Spleen (tissue), 7 donors: ENCODE results near the gene SPHK1.

ENCODE experiments used
- POLR2A ChIP-seq, 3 donors: fragments of 450-650 bp; IDR thresholded peaks; one replicate each; pipeline ENCODE4 v1.5.1; 2017; ENCODE audit warnings: antibody characterized with exemption in 3 of 3, mild to moderate bottlenecking in 1 of 3
- POLR2AphosphoS5 ChIP-seq, 3 donors: sonication (generic); formaldehyde crosslinking; IDR thresholded peaks; one replicate each; pipeline ENCODE4 v1.5.1; 2017; ENCODE audit warnings: antibody characterized with exemption in 3 of 3
- TF ChIP-seq, protein P1 (sequence below), 11 experiments: fragments of 200-600 bp in 7 of 11; fragments of 450-650 bp in 4 of 11; sonication (generic) in 4 of 11; IDR thresholded peaks in 8 of 11; conservative IDR thresholded peaks in 3 of 11; 1 replicate in 7 of 11; 2 replicates in 4 of 11; pipeline versions ENCODE4 v1.4.0 to v1.8.0; 2016 to 2021; ENCODE audit warnings: antibody characterized with exemption in 11 of 11, inconsistent platforms in 4 of 11, mild to moderate bottlenecking in 1 of 11
- donor health status: DM: no; HTN: no; CAD: no; lungs with moderate emphysema.
- donor health status: DM: no; HTN: no; CAD: no.
- donor health status: DM: no; HTN: no; CAD: no.

DNA sequence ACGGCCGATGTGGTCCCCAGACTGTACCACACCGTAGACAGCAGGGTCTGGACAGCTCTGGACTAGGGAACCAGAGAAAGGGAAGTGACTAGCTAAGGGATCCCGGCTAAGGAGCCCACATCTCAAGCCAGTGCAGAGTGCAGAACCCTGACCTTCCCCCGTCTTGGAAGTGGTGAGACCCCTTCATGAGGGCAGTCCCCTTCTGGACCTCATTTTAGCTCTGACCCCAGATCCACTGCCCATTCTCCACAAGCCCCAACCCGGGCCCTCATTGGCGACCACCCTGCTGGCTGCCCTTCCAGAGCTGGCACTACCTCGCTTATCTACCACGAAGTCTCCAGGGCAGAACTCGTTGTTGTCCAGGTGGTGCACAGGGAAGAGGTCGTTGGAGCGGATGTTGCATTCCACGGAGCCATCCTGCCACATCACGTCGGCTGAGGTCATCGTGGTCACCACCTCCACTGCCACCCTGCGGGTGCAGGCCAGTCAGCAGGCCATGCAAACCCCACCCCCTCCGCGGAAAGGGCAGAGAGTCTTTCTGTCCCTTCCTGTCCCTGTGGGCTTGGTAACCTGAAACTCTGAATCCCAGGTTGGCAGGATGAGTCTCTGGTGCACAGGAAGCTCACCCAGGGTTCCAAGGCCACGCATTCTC lies 14.2 kb downstream of the SPHK1 start:
- TF ChIP-seq, protein P1, sequence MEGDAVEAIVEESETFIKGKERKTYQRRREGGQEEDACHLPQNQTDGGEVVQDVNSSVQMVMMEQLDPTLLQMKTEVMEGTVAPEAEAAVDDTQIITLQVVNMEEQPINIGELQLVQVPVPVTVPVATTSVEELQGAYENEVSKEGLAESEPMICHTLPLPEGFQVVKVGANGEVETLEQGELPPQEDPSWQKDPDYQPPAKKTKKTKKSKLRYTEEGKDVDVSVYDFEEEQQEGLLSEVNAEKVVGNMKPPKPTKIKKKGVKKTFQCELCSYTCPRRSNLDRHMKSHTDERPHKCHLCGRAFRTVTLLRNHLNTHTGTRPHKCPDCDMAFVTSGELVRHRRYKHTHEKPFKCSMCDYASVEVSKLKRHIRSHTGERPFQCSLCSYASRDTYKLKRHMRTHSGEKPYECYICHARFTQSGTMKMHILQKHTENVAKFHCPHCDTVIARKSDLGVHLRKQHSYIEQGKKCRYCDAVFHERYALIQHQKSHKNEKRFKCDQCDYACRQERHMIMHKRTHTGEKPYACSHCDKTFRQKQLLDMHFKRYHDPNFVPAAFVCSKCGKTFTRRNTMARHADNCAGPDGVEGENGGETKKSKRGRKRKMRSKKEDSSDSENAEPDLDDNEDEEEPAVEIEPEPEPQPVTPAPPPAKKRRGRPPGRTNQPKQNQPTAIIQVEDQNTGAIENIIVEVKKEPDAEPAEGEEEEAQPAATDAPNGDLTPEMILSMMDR (IDR thresholded peaks at IDR 0.05 in 8 of 11, conservative IDR thresholded peaks at IDR 0.05 in 3 of 11): no peak
- TF ChIP-seq POLR2AphosphoS5 (IDR thresholded peaks at IDR 0.05): peak in 1 of 3 donors; percentile 36
- TF ChIP-seq POLR2A (IDR thresholded peaks at IDR 0.05): no peak
